NOMO-1 treated with DMSO at 0.1 percent for 48 hours (cell line): Measurements from ENCODE around the gene SWI5.
A peak's percentile ranks its signal among the peaks of the same experiment; 100 is the strongest.

Source experiments
- DNase-seq: peaks from one replicate; lab custom pipeline; 2025; ENCODE audit not compliant: unreplicated experiment; lab: John Stamatoyannopoulos, UW

SWI5 gene

DNA sequence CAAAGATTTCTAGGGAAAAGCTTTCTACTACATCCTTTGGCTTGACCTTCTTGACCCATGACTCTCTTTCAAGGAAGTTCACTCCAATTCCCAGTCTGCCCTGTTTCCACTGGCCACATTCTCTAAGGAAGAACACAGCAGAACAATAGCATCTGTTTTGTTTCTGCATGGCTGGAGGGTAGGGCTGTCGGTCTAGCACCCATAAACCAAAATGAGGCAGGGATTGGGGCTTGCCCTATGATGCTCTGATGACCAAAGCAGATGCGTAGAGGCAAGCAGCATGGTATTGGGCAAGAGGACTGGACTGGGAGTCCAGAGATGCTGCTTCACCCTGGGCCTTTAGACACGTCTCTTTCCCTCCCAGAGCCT is 24.4 kb upstream of the SWI5 start:
- no peak for DNase-seq

- DNase-seq: no peak
These were observed 23.5 kb upstream of the SWI5 start for GRCh38 chr9:128252317-128253139.

GRCh38 chr9:128253140-128253990 is 22.7 kb upstream of the SWI5 start:
- no peak for DNase-seq

- DNase-seq: no peak
These were observed 22.1 kb upstream of the SWI5 start for GRCh38 chr9:128253991-128254346.

DNA sequence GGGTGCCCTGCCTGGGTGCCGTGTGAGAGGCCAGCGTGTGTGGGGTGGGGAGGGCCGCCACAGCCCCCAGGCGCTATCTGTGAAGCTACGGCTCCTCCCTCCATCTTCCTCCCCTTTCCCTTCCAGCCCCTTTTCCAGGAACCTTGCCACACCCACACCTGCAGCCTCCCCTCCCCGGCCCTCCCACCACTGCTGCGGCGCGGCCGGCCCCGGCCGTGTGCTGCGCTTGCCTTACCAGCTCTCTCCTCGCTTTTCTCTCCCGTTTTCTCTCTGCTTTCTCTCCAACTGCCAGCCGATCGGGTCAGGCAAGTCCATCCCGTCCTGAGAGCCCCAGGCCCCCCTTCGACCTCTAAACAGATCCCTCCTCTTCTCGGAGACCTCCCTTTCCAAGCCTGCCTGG is 21.7 kb upstream of the SWI5 start:
- DNase-seq: no peak

GRCh38 chr9:128254855-128255759 is 21.0 kb upstream of the SWI5 start:
- DNase-seq: no peak

GRCh38 chr9:128257086-128257825 is 18.8 kb upstream of the SWI5 start:
- no peak for DNase-seq

GRCh38 chr9:128257907-128258306 is 18.2 kb upstream of the SWI5 start:
- no peak for DNase-seq

DNA sequence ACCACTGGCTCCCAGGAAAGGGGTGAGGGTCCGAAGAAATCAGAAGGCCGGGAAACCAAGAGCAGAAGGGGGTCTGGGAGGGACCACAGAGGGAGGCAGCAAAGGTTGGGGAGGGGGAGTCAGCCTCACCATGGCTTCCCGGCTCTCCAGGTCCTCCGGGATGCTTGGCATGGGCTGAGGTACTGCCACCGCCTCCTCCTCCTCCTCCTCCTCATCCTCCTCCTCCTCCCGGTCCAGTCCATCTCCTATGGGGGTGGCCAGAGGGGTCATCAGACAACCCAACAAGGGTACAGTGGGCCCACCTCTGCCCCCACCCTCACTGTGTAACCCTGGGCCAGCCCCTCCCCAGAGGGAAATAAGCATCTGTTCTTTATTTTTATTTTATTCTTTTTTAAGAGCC is 17.8 kb upstream of the SWI5 start:
- no peak for DNase-seq

DNA sequence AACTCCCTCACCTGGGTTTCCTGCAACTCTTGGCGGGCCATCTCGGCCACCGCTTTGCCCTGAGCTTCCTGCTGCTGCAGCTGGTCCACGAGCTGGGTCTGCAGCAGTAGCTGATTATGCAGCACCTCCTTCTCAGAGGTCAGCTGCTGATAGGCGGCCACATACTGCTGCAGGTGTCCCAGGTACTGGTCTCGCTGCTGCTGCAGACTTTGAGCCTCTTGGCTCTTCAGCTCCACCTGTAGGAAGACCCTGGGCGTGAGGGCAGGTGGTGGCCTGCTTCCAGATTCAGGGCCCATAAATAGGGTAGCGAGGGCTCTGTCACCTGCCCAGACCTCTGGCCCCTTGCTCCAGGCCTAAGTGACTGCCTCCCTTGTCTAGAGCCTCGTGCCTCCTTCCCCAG is 16.9 kb upstream of the SWI5 start:
- no peak for DNase-seq

- DNase-seq: no peak
These were observed 15.7 kb upstream of the SWI5 start for GRCh38 chr9:128260340-128260739.

DNA sequence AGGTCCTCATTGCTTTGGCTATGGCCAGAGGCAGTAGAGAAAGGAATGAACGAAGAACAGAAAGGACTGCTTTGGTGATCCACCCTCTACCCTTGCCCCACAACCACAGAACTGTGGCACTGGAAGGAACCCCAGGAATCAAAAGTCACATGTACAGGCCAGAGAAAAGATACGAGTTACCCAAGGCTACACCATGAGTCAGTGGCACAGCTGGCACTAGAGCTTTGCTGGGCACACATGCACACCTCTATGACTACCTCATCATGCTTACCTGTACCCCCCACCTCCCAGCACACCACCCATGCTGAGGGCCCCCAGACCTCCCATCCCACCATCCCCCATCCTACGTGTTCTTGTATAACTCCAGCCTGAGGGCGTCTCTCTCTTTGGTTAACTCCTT is 13.4 kb upstream of the SWI5 start:
- DNase-seq: no peak

- no peak for DNase-seq
These were observed 10.7 kb upstream of the SWI5 start for GRCh38 chr9:128265348-128265847.

GRCh38 chr9:128266868-128267590 is 9.0 kb upstream of the SWI5 start:
- DNase-seq: no peak

- no peak for DNase-seq
These were observed 5.0 kb upstream of the SWI5 start for GRCh38 chr9:128271112-128271511.

DNA sequence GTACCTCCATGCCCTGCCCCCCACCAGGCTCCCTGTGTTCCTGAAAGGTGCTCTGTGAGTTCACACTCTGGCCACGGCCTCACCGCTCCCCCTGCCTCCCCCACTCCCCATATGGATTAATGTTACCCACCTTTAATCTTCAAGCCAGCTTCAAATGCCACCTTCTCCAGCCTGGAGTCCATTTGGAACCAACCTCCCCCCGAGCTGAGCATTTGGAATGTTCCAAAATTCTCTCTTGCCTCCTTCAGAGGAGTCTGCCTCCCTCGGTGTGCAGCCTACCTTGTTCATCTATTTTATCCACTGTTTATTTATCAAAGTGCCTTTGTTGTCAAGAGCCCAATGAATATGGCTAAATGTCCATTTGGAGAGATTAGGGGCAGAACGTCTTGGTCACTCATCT is 4.6 kb upstream of the SWI5 start:
- no peak for DNase-seq

- DNase-seq: no peak
These were observed 1.8 kb upstream of the SWI5 start for GRCh38 chr9:128274245-128274644.

DNA sequence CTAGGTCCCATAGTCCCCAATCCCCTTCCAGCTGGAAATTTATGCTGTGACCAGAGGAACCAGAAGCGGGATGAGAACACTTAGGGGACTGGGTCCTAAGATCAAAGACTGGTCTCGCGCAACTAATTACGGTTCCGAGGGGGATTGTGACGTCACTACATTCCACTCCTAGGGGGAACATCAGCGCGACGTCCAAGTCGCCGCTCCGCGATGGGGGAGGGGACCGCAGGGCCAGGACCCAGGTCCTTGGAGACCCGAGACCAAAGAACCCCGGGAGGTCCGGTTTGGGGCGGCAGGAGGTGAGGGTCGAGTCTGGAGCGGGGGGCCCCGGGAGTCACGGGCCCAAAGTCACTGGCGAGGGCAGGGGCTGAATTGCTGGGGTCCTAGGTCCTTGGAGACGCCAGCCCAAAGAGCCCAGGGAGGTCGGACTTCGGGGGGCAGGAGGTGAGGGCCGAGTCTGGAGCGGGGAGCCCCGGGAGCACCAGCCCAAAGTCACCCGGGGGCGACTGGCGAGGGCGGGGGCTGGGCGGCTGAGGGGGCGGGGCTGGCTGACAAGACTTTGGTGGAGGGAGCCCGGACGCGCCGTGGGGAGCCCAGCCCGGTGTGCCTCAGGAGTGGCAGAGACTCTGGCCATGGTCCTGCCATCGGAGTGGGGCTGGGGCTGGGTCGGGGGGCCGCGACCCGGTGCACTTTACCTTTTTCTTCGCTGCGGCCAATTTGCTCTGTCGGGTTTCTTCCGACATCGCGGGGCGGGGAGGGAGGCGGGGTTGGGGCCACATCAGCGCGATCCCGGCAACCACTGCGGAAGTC is 673 bp upstream of the SWI5 start, which contains the start of gene GOLGA2:
Gene GOLGA2 (minus strand): TSS at position 810 of the 810 bp plus-strand sequence. CDS start 31 bp downstream, at position 779.
- DNase-seq: peak; percentile 39
